HG03159 (cell line): Measurements from ENCODE around the gene USP17L13.
"Not testable (repeated sequence)": the region's sequence is repeated elsewhere in the genome, so short reads cannot be mapped to it uniquely, and the experiment has no call there.

ENCODE experiments used
- ATAC-seq: cut with Tn5 transposase; IDR thresholded peaks from one replicate; pipeline ENCODE4 v1.9.1; 2021; ENCODE audit warnings: mild to moderate bottlenecking, moderate library complexity; ENCODE audit not compliant: unreplicated experiment

The USP17L13 gene

DNA sequence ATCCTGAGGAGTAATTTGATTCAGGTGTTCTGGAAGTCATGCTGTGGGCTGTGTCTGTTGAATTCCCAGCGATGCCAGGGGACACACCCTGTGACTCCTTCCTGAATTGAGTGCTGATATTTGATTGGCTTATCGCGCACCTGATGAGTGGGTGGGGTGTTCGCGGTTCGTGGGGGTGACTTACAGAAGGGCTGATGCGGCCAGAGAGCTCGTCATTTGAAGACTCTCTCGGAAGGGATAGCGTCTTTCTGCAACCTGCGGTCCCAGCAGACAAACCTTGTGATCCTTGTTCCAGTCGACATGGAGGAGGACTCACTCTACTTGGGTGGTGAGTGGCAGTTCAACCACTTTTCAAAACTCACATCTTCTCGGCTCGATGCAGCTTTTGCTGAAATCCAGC is at the start of gene USP17L13:
Gene USP17L13 (plus strand): TSS at position 301 of the 400 bp plus-strand sequence. CDS start 0 bp downstream, at position 301.
- ATAC-seq: not testable (repeated sequence)

DNA sequence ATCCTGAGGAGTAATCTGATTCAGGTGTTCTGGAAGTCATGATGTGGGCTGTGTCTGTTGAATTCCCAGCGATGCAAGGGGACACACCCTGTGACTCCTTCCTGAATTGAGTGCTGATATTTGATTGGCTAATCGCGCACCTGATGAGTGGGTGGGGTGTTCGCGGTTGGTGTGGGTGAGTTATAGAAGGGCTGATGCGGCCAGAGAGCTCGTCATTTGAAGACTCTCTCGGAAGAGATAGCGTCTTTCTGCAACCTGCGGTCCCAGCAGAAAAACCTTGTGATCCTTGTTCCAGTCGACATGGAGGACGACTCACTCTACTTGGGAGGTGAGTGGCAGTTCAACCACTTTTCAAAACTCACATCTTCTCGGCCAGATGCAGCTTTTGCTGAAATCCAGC is 14.3 kb upstream of the USP17L13 start, which contains the start of gene USP17L10:
Gene USP17L10 (plus strand): TSS at position 301 of the 400 bp plus-strand sequence. CDS start 0 bp downstream, at position 301.
- ATAC-seq: not testable (repeated sequence)

GRCh38 chr4:9214701-9215100 is 10.0 kb upstream of the USP17L13 start:
- ATAC-seq: not testable (repeated sequence)

- ATAC-seq: not testable (repeated sequence)
These were observed 9.6 kb upstream of the USP17L13 start, which contains the start of gene USP17L11 for GRCh38 chr4:9215105-9215504. TSS of gene USP17L11 (plus strand) at chr4:9215405. CDS start at chr4:9215405, 0 bp downstream.

DNA sequence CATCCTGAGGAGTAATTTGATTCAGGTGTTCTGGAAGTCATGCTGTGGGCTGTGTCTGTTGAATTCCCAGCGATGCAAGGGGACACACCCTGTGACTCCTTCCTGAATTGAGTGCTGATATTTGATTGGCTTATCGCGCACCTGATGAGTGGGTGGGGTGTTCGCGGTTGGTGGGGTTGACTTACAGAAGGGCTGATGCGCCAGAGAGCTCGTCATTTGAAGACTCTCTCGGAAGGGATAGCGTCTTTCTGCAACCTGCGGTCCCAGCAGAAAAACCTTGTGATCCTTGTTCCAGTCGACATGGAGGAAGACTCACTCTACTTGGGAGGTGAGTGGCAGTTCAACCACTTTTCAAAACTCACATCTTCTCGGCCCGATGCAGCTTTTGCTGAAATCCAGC is 4.8 kb upstream of the USP17L13 start, which contains the start of gene USP17L12:
Gene USP17L12 (plus strand): TSS at position 301 of the 400 bp plus-strand sequence. CDS start 0 bp downstream, at position 301.
- not testable (repeated sequence) for ATAC-seq

DNA sequence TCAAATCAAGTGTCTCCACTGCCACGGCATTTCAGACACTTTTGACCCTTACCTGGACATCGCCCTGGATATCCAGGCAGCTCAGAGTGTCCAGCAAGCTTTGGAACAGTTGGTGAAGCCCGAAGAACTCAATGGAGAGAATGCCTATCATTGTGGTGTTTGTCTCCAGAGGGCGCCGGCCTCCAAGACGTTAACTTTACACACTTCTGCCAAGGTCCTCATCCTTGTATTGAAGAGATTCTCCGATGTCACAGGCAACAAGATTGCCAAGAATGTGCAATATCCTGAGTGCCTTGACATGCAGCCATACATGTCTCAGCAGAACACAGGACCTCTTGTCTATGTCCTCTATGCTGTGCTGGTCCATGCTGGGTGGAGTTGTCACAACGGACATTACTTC is 5.6 kb downstream of the USP17L13 start:
- not testable (repeated sequence) for ATAC-seq

GRCh38 chr4:9234085-9234484 is 9.4 kb downstream of the USP17L13 start, which contains the start of gene USP17L15:
TSS of gene USP17L15 (plus strand) at chr4:9234385. CDS start at chr4:9234385, 0 bp downstream.
- ATAC-seq: not testable (repeated sequence)

DNA sequence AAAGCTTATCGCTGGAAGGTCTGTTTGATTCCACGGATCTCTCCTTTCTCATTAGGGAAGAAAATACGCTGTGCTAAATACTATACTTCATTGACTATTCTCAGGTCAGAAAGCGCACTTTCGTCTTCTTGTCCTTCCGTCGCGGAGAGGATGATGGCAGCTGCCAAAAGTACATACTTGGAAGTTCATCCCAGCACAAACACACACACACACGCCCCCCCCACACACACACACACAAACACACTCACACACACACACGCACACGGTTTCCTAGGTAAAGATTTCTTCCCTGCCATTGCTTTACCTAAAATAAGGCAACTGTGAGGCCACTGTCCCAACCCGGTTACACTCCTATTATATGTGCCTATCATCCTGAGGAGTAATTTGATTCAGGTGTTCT is 13.8 kb downstream of the USP17L13 start:
- not testable (repeated sequence) for ATAC-seq

DNA sequence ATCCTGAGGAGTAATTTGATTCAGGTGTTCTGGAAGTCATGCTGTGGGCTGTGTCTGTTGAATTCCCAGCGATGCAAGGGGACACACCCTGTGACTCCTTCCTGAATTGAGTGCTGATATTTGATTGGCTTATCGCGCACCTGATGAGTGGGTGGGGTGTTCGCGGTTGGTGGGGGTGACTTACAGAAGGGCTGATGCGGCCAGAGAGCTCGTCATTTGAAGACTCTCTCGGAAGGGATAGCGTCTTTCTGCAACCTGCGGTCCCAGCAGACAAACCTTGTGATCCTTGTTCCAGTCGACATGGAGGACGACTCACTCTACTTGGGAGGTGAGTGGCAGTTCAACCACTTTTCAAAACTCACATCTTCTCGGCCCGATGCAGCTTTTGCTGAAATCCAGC is 18.9 kb downstream of the USP17L13 start, which contains the start of gene USP17L17:
Gene USP17L17 (plus strand): TSS at position 301 of the 400 bp plus-strand sequence. CDS start 0 bp downstream, at position 301.
- ATAC-seq: not testable (repeated sequence)

DNA sequence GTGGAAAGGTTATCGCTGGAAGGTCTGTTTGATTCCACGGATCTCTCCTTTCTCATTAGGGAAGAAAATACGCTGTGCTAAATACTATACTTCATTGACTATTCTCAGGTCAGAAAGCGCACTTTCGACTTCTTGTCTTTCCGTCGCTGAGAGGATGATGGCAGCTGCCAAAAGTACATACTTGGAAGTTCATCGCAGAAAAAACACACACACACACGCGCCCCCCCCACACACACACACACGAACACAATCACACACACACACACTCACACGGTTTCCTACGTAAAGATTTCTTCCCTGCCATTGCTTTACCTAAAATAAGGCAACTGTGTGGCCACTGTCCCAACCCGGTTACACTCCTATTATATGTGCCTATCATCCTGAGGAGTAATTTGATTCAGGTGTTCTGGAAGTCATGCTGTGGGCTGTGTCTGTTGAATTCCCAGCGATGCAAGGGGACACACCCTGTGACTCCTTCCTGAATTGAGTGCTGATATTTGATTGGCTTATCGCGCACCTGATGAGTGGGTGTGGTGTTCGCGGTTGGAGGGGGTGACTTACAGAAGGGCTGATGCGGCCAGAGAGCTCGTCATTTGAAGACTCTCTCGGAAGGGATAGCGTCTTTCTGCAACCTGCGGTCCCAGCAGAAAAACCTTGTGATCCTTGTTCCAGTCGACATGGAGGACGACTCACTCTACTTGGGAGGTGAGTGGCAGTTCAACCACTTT is 23.4 kb downstream of the USP17L13 start, which contains the start of gene USP17L18:
Gene USP17L18 (plus strand): TSS at position 678 of the 728 bp plus-strand sequence. CDS start 0 bp downstream, at position 678.
- not testable (repeated sequence) for ATAC-seq

DNA sequence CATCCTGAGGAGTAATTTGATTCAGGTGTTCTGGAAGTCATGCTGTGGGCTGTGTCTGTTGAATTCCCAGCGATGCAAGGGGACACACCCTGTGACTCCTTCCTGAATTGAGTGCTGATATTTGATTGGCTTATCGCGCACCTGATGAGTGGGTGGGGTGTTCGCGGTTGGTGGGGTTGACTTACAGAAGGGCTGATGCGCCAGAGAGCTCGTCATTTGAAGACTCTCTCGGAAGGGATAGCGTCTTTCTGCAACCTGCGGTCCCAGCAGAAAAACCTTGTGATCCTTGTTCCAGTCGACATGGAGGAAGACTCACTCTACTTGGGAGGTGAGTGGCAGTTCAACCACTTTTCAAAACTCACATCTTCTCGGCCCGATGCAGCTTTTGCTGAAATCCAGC is 28.4 kb downstream of the USP17L13 start, which contains the start of gene USP17L19:
Gene USP17L19 (plus strand): TSS at position 301 of the 400 bp plus-strand sequence. CDS start 0 bp downstream, at position 301.
- ATAC-seq: not testable (repeated sequence)

- not testable (repeated sequence) for ATAC-seq
These were observed 33.1 kb downstream of the USP17L13 start, which contains the start of gene USP17L20 for GRCh38 chr4:9257824-9258223. TSS of gene USP17L20 (plus strand) at chr4:9258124. CDS start at chr4:9258124, 0 bp downstream.

- ATAC-seq: not testable (repeated sequence)
These were observed 37.9 kb downstream of the USP17L13 start, which contains the start of gene USP17L21 for GRCh38 chr4:9262572-9262971. TSS of gene USP17L21 (plus strand) at chr4:9262872. CDS start at chr4:9262872, 0 bp downstream.

DNA sequence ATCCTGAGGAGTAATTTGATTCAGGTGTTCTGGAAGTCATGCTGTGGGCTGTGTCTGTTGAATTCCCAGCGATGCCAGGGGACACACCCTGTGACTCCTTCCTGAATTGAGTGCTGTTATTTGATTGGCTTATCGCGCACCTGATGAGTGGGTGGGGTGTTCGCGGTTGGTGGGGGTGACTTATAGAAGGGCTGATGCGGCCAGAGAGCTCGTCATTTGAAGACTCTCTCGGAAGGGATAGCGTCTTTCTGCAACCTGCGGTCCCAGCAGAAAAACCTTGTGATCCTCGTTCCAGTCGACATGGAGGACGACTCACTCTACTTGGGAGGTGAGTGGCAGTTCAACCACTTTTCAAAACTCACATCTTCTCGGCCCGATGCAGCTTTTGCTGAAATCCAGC is 42.6 kb downstream of the USP17L13 start, which contains the start of gene USP17L22:
Gene USP17L22 (plus strand): TSS at position 301 of the 400 bp plus-strand sequence. CDS start 0 bp downstream, at position 301.
- ATAC-seq: not testable (repeated sequence)

GRCh38 chr4:9271719-9272118 is 47.0 kb downstream of the USP17L13 start:
- ATAC-seq: not testable (repeated sequence)
